WERI-Rb-1 (cell line): ENCODE measurements around the gene ADGRF3.
"Not testable (repeated sequence)": the region's sequence is repeated elsewhere in the genome, so short reads cannot be mapped to it uniquely, and the experiment has no call there.

Source experiments
- DNase-seq: peaks from one replicate; pipeline ENCODE4 v3.0.0-alpha.2; 2020
- H3K27ac ChIP-seq: fragments of 250-450 bp; sonication (Bioruptor Pico); 2 replicates; pipeline ENCODE4 v1.5.1; 2020; ENCODE audit warnings: mild to moderate bottlenecking, moderate library complexity
- H3K27me3 ChIP-seq: fragments of 250-450 bp; sonication (Bioruptor Pico); 2 replicates; pipeline ENCODE4 v1.5.1; 2021; ENCODE audit warnings: mild to moderate bottlenecking, low read depth, moderate library complexity; ENCODE audit not compliant: insufficient read depth, severe bottlenecking
- H3K36me3 ChIP-seq: fragments of 250-450 bp; sonication (Bioruptor Pico); 2 replicates; pipeline ENCODE4 v1.5.1; 2020; ENCODE audit warnings: mild to moderate bottlenecking, moderate library complexity
- H3K4me3 ChIP-seq: 2 replicates; pipeline ENCODE4 v1.5.1; 2011; ENCODE audit warnings: low read depth, mild to moderate bottlenecking, control low read depth, low read length
- H3K9me3 ChIP-seq: fragments of 250-450 bp; sonication (Bioruptor Pico); 2 replicates; pipeline ENCODE4 v1.5.1; 2021; ENCODE audit warnings: mild to moderate bottlenecking, moderate library complexity; ENCODE audit not compliant: severe bottlenecking
- CTCF ChIP-seq: IDR thresholded peaks from 2 replicates; pipeline ENCODE4 v1.5.1; 2011; ENCODE audit warnings: low read depth, mild to moderate bottlenecking, control low read depth, inconsistent platforms, low read length

Gene ADGRF3

GRCh38 chr2:26336719-26337118 lies 9.9 kb downstream of the ADGRF3 start:
- H3K36me3 ChIP-seq: no peaks in the 10 kb centered on the region
- no peak for TF ChIP-seq CTCF
- H3K27me3 ChIP-seq: no peaks in the 10 kb centered on the region
- DNase-seq: no peak
- H3K4me3 ChIP-seq: no peak overlapping the region
- no peak overlapping the region for H3K27ac ChIP-seq
- H3K9me3 ChIP-seq: no peaks in the 10 kb centered on the region

- Histone ChIP-seq H3K27ac (no peak overlapping the region), H3K9me3 (no peaks in the 10 kb centered on the region), H3K4me3 (no peak overlapping the region), H3K36me3 (no peaks in the 10 kb centered on the region), H3K27me3 (no peaks in the 10 kb centered on the region)
- no peak for DNase-seq
- no peak for TF ChIP-seq CTCF
Measured at GRCh38 chr2:26335231-26335630, 11.4 kb downstream of the ADGRF3 start.

- no peak for DNase-seq
- Histone ChIP-seq H3K36me3 (no peaks in the 10 kb centered on the region), H3K27me3 (no peaks in the 10 kb centered on the region), H3K27ac (no peak overlapping the region), H3K9me3 (no peaks in the 10 kb centered on the region), H3K4me3 (no peak overlapping the region)
- TF ChIP-seq CTCF: no peak
Measured at GRCh38 chr2:26333293-26333692, 13.3 kb downstream of the ADGRF3 start.

- not testable (repeated sequence) for H3K36me3 ChIP-seq, DNase-seq, H3K27me3 ChIP-seq
Measured at GRCh38 chr2:26331321-26331720, 15.3 kb downstream of the ADGRF3 start.

GRCh38 chr2:26330604-26331003 lies 16.0 kb downstream of the ADGRF3 start:
- TF ChIP-seq CTCF: no peak
- no peaks in the 10 kb centered on the region for H3K27me3 ChIP-seq
- H3K4me3 ChIP-seq: no peak overlapping the region
- H3K9me3 ChIP-seq: no peaks in the 10 kb centered on the region
- no peaks in the 10 kb centered on the region for H3K36me3 ChIP-seq
- no peak overlapping the region for H3K27ac ChIP-seq
- no peak for DNase-seq

More at GRCh38 chr2:26331321-26331720, 15.3 kb downstream of the ADGRF3 start:
- H3K4me3 ChIP-seq, H3K27ac ChIP-seq, H3K9me3 ChIP-seq: not testable (repeated sequence)

GRCh38 chr2:26330114-26330549 lies 16.5 kb downstream of the ADGRF3 start:
- no peaks in the 10 kb centered on the region for H3K36me3 ChIP-seq
- H3K4me3 ChIP-seq: no peak overlapping the region
- DNase-seq: peak; percentile 92
- TF ChIP-seq CTCF: peak; percentile 93
- no peaks in the 10 kb centered on the region for H3K27me3 ChIP-seq
- H3K9me3 ChIP-seq: no peaks in the 10 kb centered on the region
- no peak overlapping the region for H3K27ac ChIP-seq

GRCh38 chr2:26329083-26329482 lies 17.5 kb downstream of the ADGRF3 start:
- H3K27me3 ChIP-seq, H3K27ac ChIP-seq, H3K4me3 ChIP-seq, DNase-seq, H3K36me3 ChIP-seq, H3K9me3 ChIP-seq: not testable (repeated sequence)
